Esophagus muscularis mucosa (tissue), 3 donors: ENCODE results near the gene MICB.

ENCODE experiments used
- CTCF ChIP-seq, 3 experiments: fragments of 200-600 bp in 2 of 3; fragments of 450-650 bp in 1 of 3; sonication (generic) in 2 of 3; IDR thresholded peaks; one replicate each; pipeline ENCODE4 v1.5.1; 2017 to 2019; ENCODE audit warnings: antibody characterized with exemption in 3 of 3, mild to moderate bottlenecking in 2 of 3, moderate library complexity in 1 of 3
- POLR2A ChIP-seq: fragments of 450-650 bp; IDR thresholded peaks from one replicate; pipeline ENCODE4 v1.6.1; 2017; ENCODE audit warnings: antibody characterized with exemption, moderate library complexity, mild to moderate bottlenecking, low read depth

GRCh38 chr6:31521835-31522234, 23.9 kb downstream of the MICB start:
- TF ChIP-seq POLR2A (no peak), CTCF (IDR thresholded peaks at IDR 0.05) (no peak)
